ENCODE data around the gene C15orf62.

DNA sequence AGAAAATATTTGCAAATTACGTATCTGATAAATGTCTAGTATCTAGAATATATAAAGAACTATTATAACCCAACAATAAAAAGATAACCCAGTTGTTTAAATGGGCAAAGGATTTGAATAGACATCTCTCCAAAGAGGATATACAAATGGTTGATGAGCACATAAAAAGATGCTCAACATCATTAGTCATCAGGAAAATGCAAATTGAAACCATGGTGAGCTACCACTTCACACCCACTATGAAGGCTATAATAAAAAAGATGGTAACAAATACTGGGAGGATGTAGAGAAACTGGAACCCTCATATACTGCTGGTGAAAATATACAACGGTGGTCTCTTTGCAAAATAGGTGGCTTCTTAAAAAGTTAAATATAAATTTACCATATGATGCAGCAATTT is 46.8 kb upstream of the C15orf62 start:
- TF ChIP-seq, protein P1, sequence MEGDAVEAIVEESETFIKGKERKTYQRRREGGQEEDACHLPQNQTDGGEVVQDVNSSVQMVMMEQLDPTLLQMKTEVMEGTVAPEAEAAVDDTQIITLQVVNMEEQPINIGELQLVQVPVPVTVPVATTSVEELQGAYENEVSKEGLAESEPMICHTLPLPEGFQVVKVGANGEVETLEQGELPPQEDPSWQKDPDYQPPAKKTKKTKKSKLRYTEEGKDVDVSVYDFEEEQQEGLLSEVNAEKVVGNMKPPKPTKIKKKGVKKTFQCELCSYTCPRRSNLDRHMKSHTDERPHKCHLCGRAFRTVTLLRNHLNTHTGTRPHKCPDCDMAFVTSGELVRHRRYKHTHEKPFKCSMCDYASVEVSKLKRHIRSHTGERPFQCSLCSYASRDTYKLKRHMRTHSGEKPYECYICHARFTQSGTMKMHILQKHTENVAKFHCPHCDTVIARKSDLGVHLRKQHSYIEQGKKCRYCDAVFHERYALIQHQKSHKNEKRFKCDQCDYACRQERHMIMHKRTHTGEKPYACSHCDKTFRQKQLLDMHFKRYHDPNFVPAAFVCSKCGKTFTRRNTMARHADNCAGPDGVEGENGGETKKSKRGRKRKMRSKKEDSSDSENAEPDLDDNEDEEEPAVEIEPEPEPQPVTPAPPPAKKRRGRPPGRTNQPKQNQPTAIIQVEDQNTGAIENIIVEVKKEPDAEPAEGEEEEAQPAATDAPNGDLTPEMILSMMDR (optimal IDR thresholded peaks at IDR 0.05 in 1 of 3, IDR thresholded peaks at IDR 0.05 in 1 of 3, conservative IDR thresholded peaks at IDR 0.05 in 1 of 3; ENCODE audit: extremely low read depth in 1 of 3, insufficient read depth in 2 of 3, low read length in 3 of 3): no peak
- TF ChIP-seq EZH2 (IDR thresholded peaks at IDR 0.05; ENCODE audit: low read length): no peak
